ENCODE data around the gene CORO1C. TPM values are rescaled to one million over a fixed set of nuclear protein-coding genes. Genes with fewer than 3 reads are reported as not detected.

The CORO1C gene
- total RNA-seq, 1 donor = 99.1 TPM

Small RNAs within 50 kb of the gene (small RNA-seq; reads per million reads assigned to genes)
- not detected for gene AC087893.2
- gene RF00019 = not detected
- gene RF00561 = not detected
- gene RNU7-169P = not detected

Other genes with a start within 250 kb of the CORO1C start
- 6.5 TPM for gene FICD, start 216.2 kb downstream of the CORO1C start, total RNA-seq
- gene SART3, start 170.3 kb downstream of the CORO1C start, total RNA-seq = 51.7 TPM
- gene ISCU, start 168.9 kb downstream of the CORO1C start, total RNA-seq = 42.0 TPM
- under 0.01 TPM for gene TMEM119, start 133.4 kb downstream of the CORO1C start, total RNA-seq
- gene SELPLG, start 97.6 kb downstream of the CORO1C start, total RNA-seq = 103 TPM
- 10.8 TPM for gene SSH1, start 126.1 kb upstream of the CORO1C start, total RNA-seq
- not detected for gene DAO, start 148.6 kb upstream of the CORO1C start, total RNA-seq